Mesendoderm (in vitro differentiated cells): ENCODE measurements around the gene ATP2B1.

Experiments used
- DNase-seq: peaks from one replicate; pipeline ENCODE4 v3.0.0; 2013
- H2AK5ac ChIP-seq: 2 replicates; pipeline ENCODE4 v1.6.1; 2013; ENCODE audit warnings: low read length, inconsistent platforms
- H2BK120ac ChIP-seq: 2 replicates; pipeline ENCODE4 v1.6.1; 2013; ENCODE audit warnings: low read depth, mild to moderate bottlenecking, low read length, moderate library complexity, mixed read lengths
- H2BK15ac ChIP-seq: replicated peaks from 2 replicates; pipeline ENCODE4 v1.6.1; 2013; ENCODE audit warnings: low read depth, mild to moderate bottlenecking, moderate library complexity
- H2BK5ac ChIP-seq: 2 replicates; pipeline ENCODE4 v1.6.1; 2013; ENCODE audit warnings: low read length, inconsistent platforms
- H3K18ac ChIP-seq: 2 replicates; pipeline ENCODE4 v1.6.1; 2013; ENCODE audit warnings: mild to moderate bottlenecking, low read length, mixed read lengths
- H3K23ac ChIP-seq: one replicate; pipeline ENCODE4 v1.6.1; 2013; ENCODE audit warnings: low read length
- H3K27ac ChIP-seq: 2 replicates; pipeline ENCODE4 v1.5.1; 2013; ENCODE audit warnings: low read depth, mild to moderate bottlenecking, inconsistent platforms, low read length, moderate library complexity
- H3K27me3 ChIP-seq: 2 replicates; pipeline ENCODE4 v1.6.1; 2013; ENCODE audit warnings: low read length, control low read depth, mild to moderate bottlenecking, inconsistent platforms; ENCODE audit not compliant: insufficient read depth, poor library complexity
- H3K36me3 ChIP-seq: 2 replicates; pipeline ENCODE4 v1.6.1; 2013; ENCODE audit warnings: low read length, inconsistent platforms; ENCODE audit not compliant: control insufficient read depth, insufficient read depth
- H3K4ac ChIP-seq: one replicate; pipeline ENCODE4 v1.6.1; 2013; ENCODE audit warnings: low read depth, mild to moderate bottlenecking, low read length, moderate library complexity
- H3K4me1 ChIP-seq: 2 replicates; pipeline ENCODE4 v1.6.1; 2013; ENCODE audit warnings: low read depth, low read length, inconsistent platforms; ENCODE audit not compliant: control insufficient read depth
- H3K4me2 ChIP-seq: 2 replicates; pipeline ENCODE4 v1.6.1; 2013; ENCODE audit warnings: low read length
- H3K4me3 ChIP-seq: 2 replicates; pipeline ENCODE4 v1.5.1; 2013; ENCODE audit warnings: mild to moderate bottlenecking, low read length
- H3K56ac ChIP-seq: one replicate; pipeline ENCODE4 v1.6.1; 2013; ENCODE audit warnings: low read length
- H3K79me1 ChIP-seq: 2 replicates; pipeline ENCODE4 v1.6.1; 2013; ENCODE audit warnings: low read length, inconsistent platforms
- H3K79me2 ChIP-seq: 2 replicates; pipeline ENCODE4 v1.6.1; 2013; ENCODE audit warnings: mild to moderate bottlenecking, low read length; ENCODE audit not compliant: control insufficient read depth, insufficient read depth
- H3K9ac ChIP-seq: 2 replicates; pipeline ENCODE4 v1.6.1; 2013; ENCODE audit warnings: low read length, inconsistent platforms
- H4K5ac ChIP-seq: one replicate; pipeline ENCODE4 v1.6.1; 2013; ENCODE audit warnings: low read length
- H4K8ac ChIP-seq: one replicate; pipeline ENCODE4 v1.6.1; 2013; ENCODE audit warnings: low read depth, mild to moderate bottlenecking, control low read depth, low read length, moderate library complexity
- WGBS: extraction: QIAGEN DNeasy Blood & Tissue Kit; methylation state at CpG from one replicate; pipeline ENCODE4 v1.1.7; 2013; ENCODE audit warnings: low lambda C conversion rate, missing lambda C conversion rate; ENCODE audit not compliant: insufficient coverage; ENCODE audit errors: extremely low coverage; 5-methylcytosine and 5-hydroxymethylcytosine counted together

Gene ATP2B1

DNA sequence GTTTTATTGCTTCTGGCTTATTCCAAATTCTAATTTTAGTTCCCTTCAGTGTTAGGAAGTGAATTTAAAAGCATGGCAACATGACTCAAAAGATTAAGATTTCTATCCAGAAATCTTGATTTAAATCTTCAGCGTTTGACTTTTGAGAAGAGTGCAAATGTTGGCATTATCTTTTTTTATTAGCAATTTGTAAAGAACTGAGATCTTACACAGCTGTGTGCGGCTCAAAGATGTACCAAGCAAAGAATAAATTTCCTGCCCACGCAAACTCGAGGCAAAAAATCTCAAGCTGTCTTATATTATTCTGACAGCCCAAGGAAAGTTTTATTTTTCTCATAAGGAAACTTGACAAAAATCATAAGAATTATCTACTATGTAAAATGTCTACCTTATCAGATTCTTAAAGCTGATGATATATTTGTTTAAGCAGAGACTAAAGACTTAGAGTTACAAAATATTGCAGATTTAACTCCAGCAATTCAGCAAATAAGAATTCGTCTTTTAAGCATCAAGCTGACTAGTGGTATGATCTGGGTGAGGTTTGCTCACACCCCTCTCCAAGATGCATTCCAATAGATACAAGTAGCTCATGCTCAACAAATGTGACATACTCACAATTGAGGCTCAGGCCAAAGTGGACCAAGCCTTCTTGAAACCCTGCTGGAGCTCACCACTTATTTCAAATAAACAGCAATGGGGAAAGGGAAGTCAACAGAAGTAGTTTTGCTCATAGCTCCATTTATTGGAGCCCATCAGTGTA lies 135.4 kb downstream of the ATP2B1 start:
- Histone ChIP-seq H3K4me2 (no peak overlapping the region), H3K4me1 (peaks cover 5% of the 10 kb centered on the region), H3K36me3 (no peaks in the 10 kb centered on the region), H3K27me3 (no peaks in the 10 kb centered on the region), H2BK120ac (no peak overlapping the region), H3K23ac (no peak overlapping the region), H3K27ac (no peak overlapping the region), H2BK15ac (no peak overlapping the region), H2AK5ac (no peak overlapping the region), H3K9ac (no peak overlapping the region), H3K4ac (no peak overlapping the region), H3K18ac (no peak overlapping the region), H4K8ac (no peak overlapping the region), H2BK5ac (no peak overlapping the region), H3K79me1 (no peaks in the 10 kb centered on the region), H3K79me2 (no peaks in the 10 kb centered on the region), H4K5ac (no peak overlapping the region), H3K4me3 (no peak overlapping the region), H3K56ac (no peak overlapping the region)
- no peak for DNase-seq
- WGBS = no CpG with 5 or more reads among the region's 5 CpGs

GRCh38 chr12:89571491-89572195 lies 137.0 kb downstream of the ATP2B1 start:
- Histone ChIP-seq H3K4me3 (no peak overlapping the region), H3K27ac (no peak overlapping the region)
- WGBS = no CpG with 5 or more reads among the region's 4 CpGs

DNA sequence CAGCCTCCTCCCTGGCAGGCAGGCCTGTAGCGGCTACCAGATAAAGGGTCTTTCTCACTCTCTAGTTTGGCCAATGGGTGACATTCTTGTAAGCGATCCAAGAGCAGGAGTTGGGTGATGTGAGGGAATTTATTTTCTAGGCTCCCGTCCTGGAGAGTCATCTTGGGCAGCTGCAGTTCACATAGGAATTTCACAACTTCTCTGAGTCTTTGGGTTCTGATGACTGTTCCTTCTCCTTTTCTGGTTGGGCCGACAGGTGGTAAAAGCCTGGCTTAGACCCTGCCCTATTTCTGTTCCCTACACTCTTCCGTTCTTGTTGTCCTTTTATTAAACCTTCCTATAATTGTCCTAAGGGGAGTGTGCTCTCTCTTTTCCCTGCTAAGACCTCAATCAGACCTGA lies 140.2 kb downstream of the ATP2B1 start:
- no peak overlapping the region for H3K18ac ChIP-seq

More at GRCh38 chr12:89571491-89572195, 137.0 kb downstream of the ATP2B1 start:
- no peaks in the 10 kb centered on the region for H3K79me2 ChIP-seq
- H2BK15ac ChIP-seq = no peak overlapping the region
- H4K5ac ChIP-seq = no peak overlapping the region
- DNase-seq = no peak
- H3K4me1 ChIP-seq = peaks cover 5% of the 10 kb centered on the region
- H4K8ac ChIP-seq = no peak overlapping the region
- H3K4ac ChIP-seq = no peak overlapping the region
- H3K36me3 ChIP-seq = no peaks in the 10 kb centered on the region
- no peaks in the 10 kb centered on the region for H3K79me1 ChIP-seq
- no peak overlapping the region for H2BK5ac ChIP-seq
- no peak overlapping the region for H3K23ac ChIP-seq
- H3K56ac ChIP-seq = no peak overlapping the region
- no peak overlapping the region for H3K18ac ChIP-seq
- no peak overlapping the region for H3K4me2 ChIP-seq
- H2AK5ac ChIP-seq = no peak overlapping the region
- H3K27me3 ChIP-seq = no peaks in the 10 kb centered on the region
- no peak overlapping the region for H2BK120ac ChIP-seq
- no peak overlapping the region for H3K9ac ChIP-seq

DNA sequence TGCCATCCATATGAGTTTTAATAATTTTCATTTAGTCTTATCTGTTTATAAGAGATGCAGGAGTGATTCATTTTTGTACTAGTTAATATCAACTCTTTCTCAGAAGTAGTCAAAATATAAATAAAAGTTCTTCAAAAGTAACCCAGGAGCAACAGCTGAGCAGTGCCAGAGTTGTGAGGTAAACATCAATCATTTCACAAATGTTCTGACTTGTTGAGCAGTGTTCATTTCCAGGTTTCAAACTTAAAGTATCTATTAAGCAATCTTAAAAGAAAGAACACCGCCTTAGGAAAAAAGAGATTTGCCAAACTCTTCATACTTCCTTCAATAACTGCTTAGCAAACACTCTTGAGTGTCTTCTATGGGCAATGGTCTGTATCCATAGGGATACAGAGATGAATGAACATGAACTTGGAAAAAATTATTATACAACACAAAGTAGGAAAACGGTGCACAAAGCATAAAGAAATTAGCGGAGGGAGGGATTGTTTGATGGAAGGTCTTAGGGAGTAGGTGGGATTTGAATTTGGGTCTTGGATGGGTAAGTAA lies 140.9 kb downstream of the ATP2B1 start:
- H2BK5ac ChIP-seq = no peak overlapping the region
- no peak overlapping the region for H3K9ac ChIP-seq
- H3K4ac ChIP-seq = no peak overlapping the region
- H3K18ac ChIP-seq = no peak overlapping the region
- H3K36me3 ChIP-seq = no peaks in the 10 kb centered on the region
- H4K8ac ChIP-seq = no peak overlapping the region
- no peak overlapping the region for H2AK5ac ChIP-seq
- WGBS = 100% methylated on average over 1 of the region's 3 CpGs
- no peak overlapping the region for H2BK120ac ChIP-seq
- no peak for DNase-seq
- no peaks in the 10 kb centered on the region for H3K79me1 ChIP-seq
- H3K4me2 ChIP-seq = no peak overlapping the region
- H3K23ac ChIP-seq = no peak overlapping the region
- no peaks in the 10 kb centered on the region for H3K27me3 ChIP-seq
- no peak overlapping the region for H3K4me3 ChIP-seq
- no peak overlapping the region for H3K27ac ChIP-seq
- H3K56ac ChIP-seq = no peak overlapping the region
- H4K5ac ChIP-seq = no peak overlapping the region
- H3K4me1 ChIP-seq = no peaks in the 10 kb centered on the region
- no peak overlapping the region for H2BK15ac ChIP-seq
- no peaks in the 10 kb centered on the region for H3K79me2 ChIP-seq

More for the DNA sequence above, 140.2 kb downstream of the ATP2B1 start:
- Histone ChIP-seq H3K27me3 (no peaks in the 10 kb centered on the region), H2BK120ac (no peak overlapping the region), H2BK5ac (no peak overlapping the region), H3K4me2 (no peak overlapping the region), H3K4ac (no peak overlapping the region), H3K4me1 (no peaks in the 10 kb centered on the region), H4K5ac (no peak overlapping the region), H3K23ac (no peak overlapping the region), H3K56ac (no peak overlapping the region), H4K8ac (no peak overlapping the region), H3K27ac (no peak overlapping the region), H3K9ac (no peak overlapping the region), H2AK5ac (no peak overlapping the region), H3K4me3 (no peak overlapping the region), H3K79me1 (no peaks in the 10 kb centered on the region), H3K36me3 (no peaks in the 10 kb centered on the region), H2BK15ac (no peak overlapping the region), H3K79me2 (no peaks in the 10 kb centered on the region)
- peak; percentile 27 for DNase-seq
- WGBS = no CpG with 5 or more reads among the region's 5 CpGs

GRCh38 chr12:89566615-89567014 lies 142.0 kb downstream of the ATP2B1 start:
- H3K18ac ChIP-seq = no peak overlapping the region
- no peak overlapping the region for H2BK15ac ChIP-seq
- no peak overlapping the region for H4K5ac ChIP-seq
- H2BK120ac ChIP-seq = no peak overlapping the region
- no peak overlapping the region for H2AK5ac ChIP-seq
- no peak overlapping the region for H3K4ac ChIP-seq
- no peak overlapping the region for H3K4me2 ChIP-seq
- no peak overlapping the region for H3K9ac ChIP-seq
- no peak overlapping the region for H4K8ac ChIP-seq
- DNase-seq = peak; percentile 46
- H2BK5ac ChIP-seq = no peak overlapping the region
- no peaks in the 10 kb centered on the region for H3K4me1 ChIP-seq
- no peaks in the 10 kb centered on the region for H3K79me1 ChIP-seq
- H3K27ac ChIP-seq = no peak overlapping the region
- H3K4me3 ChIP-seq = no peak overlapping the region
- H3K23ac ChIP-seq = no peak overlapping the region
- H3K36me3 ChIP-seq = no peaks in the 10 kb centered on the region
- H3K56ac ChIP-seq = no peak overlapping the region
- H3K79me2 ChIP-seq = no peaks in the 10 kb centered on the region
- H3K27me3 ChIP-seq = no peaks in the 10 kb centered on the region
